Upper lobe of left lung (tissue), 4 donors: ENCODE results near the gene NRXN2.

Experiments used
- CTCF ChIP-seq, 6 experiments: fragments of 450-650 bp in 4 of 6; fragments of 200-600 bp in 2 of 6; sonication (generic) in 2 of 6; IDR thresholded peaks; one replicate each; pipeline ENCODE4 v1.5.1; 2016 to 2019; ENCODE audit warnings: antibody characterized with exemption in 6 of 6
- POLR2A ChIP-seq, 4 donors: fragments of 450-650 bp; IDR thresholded peaks; one replicate each; pipeline ENCODE4 v1.5.1; 2016 to 2017; ENCODE audit warnings: antibody characterized with exemption in 4 of 4, mild to moderate bottlenecking in 2 of 4
- POLR2AphosphoS5 ChIP-seq, 2 donors: sonication (generic); formaldehyde crosslinking; IDR thresholded peaks; one replicate each; pipeline ENCODE4 v1.5.1; 2017; ENCODE audit warnings: antibody characterized with exemption in 2 of 2

- no peak for TF ChIP-seq CTCF (IDR thresholded peaks at IDR 0.05)
- no peak for TF ChIP-seq POLR2A (IDR thresholded peaks at IDR 0.05)
- TF ChIP-seq POLR2AphosphoS5 (IDR thresholded peaks at IDR 0.05): no peak
Measured at GRCh38 chr11:64598106-64598796, 124.7 kb downstream of the NRXN2 start.
